ENCODE data around the gene DOHH.

DNA sequence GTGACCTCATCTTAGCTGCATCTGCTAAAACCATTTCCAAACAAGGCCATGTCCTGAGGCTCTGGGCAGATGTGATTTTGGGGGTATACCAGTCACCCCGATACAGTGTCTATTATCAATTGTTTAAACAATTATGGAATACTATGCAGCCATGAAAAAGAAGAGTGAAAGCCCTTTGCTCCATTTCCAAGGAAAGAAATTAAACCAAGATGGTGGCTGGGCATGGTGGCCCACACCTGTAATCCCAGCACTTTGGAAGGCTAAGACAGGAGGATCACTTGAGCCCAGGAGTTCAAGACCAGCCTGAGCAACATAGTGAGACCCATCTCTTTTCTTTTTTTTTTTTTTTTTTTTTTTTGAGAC, 39.3 kb upstream of the DOHH start:
- TF ChIP-seq POLR2A (IDR thresholded peaks at IDR 0.05; ENCODE audit: extremely low read depth, insufficient read length) = no peak
- TF ChIP-seq, protein P1, sequence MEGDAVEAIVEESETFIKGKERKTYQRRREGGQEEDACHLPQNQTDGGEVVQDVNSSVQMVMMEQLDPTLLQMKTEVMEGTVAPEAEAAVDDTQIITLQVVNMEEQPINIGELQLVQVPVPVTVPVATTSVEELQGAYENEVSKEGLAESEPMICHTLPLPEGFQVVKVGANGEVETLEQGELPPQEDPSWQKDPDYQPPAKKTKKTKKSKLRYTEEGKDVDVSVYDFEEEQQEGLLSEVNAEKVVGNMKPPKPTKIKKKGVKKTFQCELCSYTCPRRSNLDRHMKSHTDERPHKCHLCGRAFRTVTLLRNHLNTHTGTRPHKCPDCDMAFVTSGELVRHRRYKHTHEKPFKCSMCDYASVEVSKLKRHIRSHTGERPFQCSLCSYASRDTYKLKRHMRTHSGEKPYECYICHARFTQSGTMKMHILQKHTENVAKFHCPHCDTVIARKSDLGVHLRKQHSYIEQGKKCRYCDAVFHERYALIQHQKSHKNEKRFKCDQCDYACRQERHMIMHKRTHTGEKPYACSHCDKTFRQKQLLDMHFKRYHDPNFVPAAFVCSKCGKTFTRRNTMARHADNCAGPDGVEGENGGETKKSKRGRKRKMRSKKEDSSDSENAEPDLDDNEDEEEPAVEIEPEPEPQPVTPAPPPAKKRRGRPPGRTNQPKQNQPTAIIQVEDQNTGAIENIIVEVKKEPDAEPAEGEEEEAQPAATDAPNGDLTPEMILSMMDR (IDR thresholded peaks at IDR 0.05; ENCODE audit: low read depth, low read length) = no peak
- TF ChIP-seq, protein P2, sequence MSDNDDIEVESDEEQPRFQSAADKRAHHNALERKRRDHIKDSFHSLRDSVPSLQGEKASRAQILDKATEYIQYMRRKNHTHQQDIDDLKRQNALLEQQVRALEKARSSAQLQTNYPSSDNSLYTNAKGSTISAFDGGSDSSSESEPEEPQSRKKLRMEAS (IDR thresholded peaks at IDR 0.05; ENCODE audit: low read depth, low read length) = no peak
- TF ChIP-seq MYC (IDR thresholded peaks at IDR 0.05; ENCODE audit: low read depth, low read length) = no peak
